HG02759 (cell line): ENCODE measurements around the gene DNAH11.
"Not testable (repeated sequence)": the region's sequence is repeated elsewhere in the genome, so short reads cannot be mapped to it uniquely, and the experiment has no call there.

Source experiments
- ATAC-seq: cut with Tn5 transposase; IDR thresholded peaks from one replicate; pipeline ENCODE4 v1.9.1; 2021; ENCODE audit warnings: mild to moderate bottlenecking, moderate library complexity; ENCODE audit not compliant: unreplicated experiment

DNAH11 gene, protein sequence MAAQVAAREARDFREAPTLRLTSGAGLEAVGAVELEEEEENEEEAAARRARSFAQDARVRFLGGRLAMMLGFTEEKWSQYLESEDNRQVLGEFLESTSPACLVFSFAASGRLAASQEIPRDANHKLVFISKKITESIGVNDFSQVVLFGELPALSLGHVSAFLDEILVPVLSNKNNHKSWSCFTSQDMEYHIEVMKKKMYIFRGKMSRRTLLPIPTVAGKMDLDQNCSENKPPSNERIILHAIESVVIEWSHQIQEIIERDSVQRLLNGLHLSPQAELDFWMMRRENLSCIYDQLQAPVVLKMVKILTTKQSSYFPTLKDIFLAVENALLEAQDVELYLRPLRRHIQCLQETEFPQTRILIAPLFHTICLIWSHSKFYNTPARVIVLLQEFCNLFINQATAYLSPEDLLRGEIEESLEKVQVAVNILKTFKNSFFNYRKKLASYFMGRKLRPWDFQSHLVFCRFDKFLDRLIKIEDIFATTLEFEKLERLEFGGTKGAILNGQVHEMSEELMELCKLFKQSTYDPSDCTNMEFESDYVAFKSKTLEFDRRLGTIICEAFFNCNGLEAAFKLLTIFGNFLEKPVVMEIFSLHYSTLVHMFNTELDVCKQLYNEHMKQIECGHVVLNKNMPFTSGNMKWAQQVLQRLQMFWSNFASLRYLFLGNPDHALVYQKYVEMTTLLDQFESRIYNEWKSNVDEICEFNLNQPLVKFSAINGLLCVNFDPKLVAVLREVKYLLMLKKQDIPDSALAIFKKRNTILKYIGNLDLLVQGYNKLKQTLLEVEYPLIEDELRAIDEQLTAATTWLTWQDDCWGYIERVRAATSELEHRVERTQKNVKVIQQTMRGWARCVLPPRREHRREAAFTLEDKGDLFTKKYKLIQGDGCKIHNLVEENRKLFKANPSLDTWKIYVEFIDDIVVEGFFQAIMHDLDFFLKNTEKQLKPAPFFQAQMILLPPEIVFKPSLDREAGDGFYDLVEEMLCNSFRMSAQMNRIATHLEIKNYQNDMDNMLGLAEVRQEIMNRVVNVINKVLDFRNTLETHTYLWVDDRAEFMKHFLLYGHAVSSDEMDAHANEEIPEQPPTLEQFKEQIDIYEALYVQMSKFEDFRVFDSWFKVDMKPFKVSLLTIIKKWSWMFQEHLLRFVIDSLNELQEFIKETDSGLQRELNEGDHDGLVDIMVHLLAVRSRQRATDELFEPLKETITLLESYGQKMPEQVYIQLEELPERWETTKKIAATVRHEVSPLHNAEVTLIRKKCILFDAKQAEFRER (N-terminal part only)

DNA sequence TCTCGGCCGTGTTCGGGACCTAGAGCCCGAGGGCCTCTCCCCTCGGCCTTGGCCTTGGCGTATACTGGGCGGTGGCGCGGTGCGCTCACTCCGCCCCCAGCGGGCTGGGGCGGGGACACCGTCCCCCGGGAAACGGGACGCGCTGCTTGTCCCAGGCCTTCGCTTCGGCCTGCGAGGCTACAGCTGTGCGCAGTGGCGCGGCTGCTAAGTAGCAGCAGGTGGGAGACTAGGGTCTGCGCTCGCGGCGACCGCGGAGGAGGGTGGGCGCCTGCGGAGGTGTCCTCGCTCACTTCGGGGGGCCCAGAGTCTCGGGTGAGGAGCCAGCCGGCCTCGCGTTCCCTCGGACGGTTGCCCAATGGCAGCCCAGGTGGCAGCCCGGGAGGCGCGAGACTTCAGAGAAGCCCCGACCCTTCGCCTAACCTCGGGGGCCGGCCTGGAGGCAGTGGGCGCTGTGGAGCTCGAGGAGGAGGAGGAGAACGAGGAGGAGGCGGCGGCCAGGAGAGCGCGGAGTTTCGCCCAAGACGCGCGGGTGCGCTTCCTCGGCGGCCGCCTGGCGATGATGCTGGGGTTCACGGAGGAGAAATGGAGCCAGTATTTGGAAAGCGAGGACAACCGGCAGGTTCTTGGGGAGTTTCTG, at the start of gene DNAH11:
Gene DNAH11 (plus strand): TSS at position 149 of the 637 bp plus-strand sequence. CDS start 207 bp downstream, at position 356.
- ATAC-seq, result peak; percentile 90

DNA sequence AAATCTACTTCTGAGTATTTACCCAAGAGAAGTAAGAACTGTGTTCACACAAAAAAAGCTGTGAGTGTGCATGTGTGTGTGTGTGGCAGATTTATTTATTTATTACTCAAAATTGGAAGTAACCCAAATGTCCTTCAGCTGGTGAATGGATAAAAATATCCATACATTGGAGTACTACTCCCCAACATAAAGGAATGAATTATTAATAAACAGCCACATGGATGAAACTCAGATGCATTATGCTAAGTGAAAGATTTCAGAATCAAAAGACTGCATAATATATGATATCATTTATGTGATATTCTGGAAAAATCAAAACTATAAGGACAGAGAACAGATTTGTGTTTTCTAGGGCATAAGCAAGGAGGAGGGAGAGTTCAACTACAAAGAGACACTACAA, 47.1 kb upstream of the DNAH11 start:
- no peak for ATAC-seq

DNA sequence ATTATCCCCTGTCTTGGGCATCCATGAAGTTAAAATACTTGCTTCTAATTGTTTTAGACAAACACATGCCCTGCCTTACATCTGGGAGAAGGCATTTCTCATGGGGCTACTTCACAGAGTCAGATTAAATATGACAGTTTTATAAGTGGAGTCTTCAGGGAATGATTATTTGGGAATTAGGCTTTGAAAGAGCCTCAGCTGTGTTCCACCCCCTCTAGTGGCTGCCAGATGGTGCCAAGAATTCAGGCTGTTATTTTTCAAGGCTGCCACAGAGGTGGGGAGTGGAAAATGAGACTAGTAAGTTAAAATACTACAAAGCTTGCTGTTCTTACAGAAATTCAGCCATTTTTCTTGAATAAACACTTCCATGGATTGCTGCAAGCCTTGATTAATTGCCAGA, 45.8 kb upstream of the DNAH11 start:
- ATAC-seq, result no peak

DNA sequence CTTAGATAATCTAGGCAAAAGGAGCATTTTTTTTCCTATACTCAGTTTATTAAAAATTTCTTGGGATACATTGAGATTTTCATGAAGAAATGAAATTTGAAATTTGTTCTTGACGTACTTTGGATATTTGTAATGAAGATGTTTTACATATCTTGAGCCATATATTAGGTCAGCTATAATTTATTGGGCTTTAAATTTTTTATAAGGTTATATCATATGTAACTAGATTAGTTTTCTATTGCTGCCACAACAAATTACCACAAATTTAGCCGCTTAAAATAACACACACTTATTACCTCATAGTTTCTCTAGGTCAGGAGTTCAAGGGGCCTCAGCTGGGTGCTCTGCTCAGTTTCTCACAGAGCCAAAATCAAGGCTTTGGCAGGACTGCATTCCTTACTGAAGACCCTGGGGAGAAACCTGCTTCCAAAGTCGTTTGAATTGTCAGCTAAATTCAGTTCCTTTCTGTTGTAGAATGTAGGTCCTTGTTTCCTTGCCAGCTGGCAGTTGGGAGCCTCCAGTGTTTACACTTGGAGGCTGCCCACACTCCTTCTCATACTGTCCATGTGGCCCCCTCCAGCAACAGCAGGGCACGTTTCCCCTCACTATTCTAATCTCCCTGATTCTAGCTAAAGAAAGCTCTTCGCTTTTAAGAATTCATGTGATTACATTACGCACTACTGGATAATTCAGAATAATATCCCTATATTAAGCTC, 42.6 kb upstream of the DNAH11 start:
- no peak for ATAC-seq

DNA sequence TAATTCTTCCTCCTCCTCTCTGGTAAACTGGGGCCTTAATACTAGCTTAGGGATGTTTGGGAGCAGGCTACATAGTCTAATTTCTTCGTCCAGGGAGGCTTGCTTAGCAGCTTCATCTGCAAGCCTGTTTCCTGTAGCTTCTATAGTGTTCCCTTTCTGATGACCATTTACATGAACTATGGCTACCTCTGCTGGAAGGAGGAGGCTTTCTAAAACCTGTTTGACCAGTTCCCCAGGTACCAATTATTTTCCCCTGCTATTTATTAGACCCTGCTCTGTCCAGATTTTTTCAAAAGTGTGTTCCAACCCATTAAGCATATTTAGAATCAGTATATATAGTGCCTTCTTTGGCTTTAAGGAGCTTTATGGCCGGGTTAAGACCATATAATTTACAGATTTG, 38.8 kb upstream of the DNAH11 start:
- ATAC-seq, result no peak

DNA sequence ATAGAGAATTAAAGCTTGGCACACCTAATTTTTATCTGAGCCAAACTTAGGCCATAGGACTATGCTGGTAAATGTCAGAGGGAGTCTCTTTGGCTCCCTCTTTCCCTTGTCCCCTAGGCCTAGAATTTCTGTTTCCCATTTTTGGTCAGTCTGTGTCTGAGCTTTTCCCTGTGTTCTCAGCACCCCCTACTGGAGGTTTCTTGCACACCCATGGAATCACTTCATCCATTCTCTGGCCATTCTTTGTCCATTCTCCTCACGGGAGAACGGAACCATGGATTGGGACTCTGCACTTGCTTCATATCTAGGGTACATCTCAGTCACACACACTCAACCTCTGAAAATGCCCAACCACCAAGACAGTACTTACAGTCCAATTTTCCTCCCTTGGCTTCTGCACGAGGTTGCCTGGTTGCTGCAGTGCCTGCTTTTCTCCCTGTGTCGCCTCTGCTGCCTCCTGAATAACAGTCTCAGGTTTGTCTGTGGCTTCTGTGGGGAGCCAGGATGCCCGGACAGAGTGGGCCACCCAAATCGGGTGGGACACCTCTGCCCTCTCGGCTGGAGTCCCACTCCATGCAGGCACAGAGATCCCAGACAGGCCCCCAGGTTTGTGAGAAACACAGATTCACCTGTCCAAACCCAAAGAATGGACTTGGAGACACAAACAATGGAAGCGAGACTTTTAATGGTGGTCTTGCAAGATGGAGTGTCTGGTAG, 35.1 kb upstream of the DNAH11 start:
- no peak for ATAC-seq

DNA sequence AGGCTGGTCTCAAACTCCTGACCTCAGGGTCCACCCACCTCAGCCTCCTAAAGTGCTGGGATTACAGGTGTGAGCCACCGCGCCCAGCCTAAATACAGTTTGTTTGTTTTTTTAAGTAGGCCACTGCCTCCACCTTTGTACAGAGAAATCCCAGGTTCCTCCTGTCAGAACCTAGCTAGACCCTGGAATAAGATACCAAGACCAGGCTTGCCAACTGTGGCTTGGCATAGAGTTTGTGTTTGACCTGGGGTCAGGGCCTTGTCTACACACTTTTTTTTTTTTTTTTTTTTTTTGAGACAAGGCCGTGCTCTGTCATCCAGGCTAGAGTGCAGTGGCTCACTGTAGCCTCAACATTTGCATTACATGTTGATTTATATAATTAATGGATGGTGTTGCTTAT, 34.3 kb upstream of the DNAH11 start:
- ATAC-seq, result no peak

DNA sequence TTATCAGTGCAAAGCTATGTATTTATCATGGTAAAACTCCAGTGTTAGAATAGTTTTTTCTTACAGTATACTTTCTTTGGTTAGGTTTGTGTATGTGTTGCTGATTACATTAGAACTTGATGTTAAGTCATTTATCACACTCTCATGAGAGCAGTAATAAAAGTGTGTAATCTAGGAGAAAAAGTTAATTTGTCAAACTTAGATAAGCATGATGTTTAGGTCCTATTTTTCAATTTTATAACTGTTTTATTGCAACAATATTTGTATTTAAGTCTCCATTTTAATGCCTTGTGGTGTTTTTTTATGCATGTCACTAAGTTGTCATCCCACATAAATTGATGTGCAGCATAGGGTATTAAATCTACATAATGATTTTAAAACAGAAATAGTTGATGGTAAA, 28.8 kb upstream of the DNAH11 start:
- no peak for ATAC-seq

DNA sequence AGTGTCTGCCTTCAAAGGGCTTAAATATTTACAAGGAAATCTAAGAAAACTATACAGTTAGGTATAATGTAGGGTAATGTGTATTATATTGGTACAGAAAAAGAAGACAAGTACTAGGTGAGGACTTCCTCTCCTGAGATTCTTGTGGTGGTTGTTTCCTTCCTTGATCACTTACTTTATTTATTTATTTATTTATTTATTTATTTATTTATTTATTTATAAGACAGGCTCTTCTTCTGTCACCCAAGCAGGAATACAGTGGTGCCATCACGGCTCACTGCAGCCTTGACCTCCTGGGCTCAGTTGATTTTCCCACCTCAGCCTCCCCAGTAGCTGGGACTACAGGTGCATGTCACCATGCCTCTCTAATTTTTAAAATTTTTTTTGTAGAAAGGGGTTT, 18.2 kb upstream of the DNAH11 start:
- ATAC-seq, result no peak

DNA sequence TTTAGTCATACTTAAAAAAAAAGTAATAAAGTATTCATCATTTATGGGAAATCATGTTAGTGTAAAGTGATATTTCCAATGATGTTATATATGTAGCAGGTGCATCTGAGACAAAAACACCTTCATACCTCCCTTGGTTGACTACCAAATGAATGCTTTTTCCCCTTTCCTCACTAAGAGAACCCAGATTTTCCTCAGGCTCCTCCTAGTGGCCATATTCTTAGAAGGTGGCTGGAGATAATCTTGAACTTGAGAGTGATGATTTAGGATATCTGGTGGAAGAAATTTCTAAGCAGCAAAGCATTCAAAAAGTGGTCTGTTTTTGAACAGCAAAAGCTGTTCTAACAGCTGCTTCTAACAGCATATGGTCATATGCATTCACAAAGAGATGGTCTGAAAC, 16.8 kb upstream of the DNAH11 start:
- ATAC-seq, result no peak

DNA sequence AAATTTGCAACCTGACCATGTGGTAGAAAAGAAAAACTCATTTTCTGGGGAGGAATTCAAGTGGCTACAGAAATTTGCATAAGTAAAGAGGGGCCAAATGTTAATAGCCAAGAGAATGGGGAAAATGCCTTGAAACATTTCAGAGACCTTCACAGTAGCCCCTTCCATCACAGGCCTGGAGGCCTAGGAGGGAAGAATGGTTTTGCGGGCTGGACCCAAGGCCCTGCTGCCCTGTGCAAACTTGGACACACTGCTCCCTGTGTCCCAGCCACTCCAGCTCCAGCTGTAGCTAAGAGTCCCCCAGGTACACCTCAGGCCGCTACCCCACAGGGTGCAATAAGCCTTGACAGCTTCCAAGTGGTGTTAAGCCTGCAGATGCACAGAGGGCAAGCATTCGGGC, 16.4 kb upstream of the DNAH11 start:
- ATAC-seq, result no peak

DNA sequence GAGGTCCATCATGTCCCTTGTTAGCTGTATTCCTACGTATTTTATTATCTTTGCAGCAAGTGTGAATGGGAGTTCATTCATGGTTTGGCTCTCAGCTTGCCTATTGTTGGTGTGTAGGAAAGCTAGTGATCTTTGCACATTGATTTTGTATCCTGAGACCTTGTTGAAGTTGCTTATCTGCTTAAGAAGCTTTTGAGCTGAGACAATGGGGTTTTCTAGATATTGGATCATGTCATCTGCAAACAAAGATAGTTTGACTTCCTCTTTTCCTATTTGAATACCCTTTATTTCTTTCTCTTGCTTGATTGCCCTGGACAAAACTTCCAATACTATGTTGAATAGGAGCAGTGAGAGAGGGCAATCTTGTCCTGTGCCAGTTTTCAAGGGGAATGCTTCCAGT, 10.4 kb upstream of the DNAH11 start:
- ATAC-seq, result not testable (repeated sequence)

DNA sequence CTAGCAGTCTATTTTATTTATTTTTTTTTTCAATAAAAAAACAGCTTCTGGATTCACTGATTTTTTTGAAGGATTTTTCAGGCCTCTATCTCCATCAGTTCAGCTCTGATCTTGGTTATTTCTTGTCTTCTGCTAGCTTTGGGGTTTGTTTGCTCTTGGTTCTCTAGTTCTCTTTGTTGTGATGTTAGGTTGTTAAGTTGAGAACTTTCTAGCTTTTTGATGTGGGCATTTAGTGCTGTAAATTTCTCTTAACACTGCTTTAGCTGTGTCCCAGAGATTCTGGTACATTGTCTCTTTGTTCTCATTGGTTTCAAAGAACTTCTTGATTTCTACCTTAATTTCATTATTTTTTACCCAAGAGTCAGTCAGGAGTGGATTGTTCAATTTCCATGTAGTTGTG, 9.2 kb upstream of the DNAH11 start:
- not testable (repeated sequence) for ATAC-seq

DNA sequence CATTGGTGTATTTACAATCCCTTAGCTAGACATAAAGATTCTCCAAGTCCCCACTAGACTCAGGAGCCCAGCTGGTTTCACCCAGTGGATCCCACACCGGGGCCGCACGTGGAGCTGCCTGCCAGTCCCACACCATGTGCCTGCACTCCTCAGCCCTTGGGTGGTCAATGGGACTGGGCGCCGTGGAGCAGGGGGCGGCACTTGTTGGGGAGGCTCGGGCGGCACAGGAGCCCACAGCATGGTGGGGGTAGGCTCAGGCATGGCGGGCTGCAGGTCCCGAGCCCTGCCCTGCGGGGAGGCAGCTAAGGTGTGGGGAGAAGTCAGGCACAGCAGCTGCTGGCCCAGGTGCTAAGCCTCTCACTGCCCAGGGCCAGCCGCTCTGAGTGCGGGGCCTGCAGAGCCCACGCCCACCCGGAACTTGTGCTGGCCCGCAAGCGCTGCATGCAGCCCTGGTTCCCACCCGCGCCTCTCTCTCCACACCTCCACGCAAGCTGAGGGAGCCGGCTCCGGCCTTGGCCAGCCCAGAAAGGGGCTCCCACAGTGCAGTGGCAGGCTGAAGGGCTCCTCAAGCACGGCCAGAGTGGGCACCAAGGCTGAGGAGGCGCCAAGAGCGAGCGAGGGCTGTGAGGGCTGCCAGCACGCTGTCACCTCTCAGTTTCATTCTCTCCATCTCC, 6.3 kb upstream of the DNAH11 start:
- not testable (repeated sequence) for ATAC-seq

DNA sequence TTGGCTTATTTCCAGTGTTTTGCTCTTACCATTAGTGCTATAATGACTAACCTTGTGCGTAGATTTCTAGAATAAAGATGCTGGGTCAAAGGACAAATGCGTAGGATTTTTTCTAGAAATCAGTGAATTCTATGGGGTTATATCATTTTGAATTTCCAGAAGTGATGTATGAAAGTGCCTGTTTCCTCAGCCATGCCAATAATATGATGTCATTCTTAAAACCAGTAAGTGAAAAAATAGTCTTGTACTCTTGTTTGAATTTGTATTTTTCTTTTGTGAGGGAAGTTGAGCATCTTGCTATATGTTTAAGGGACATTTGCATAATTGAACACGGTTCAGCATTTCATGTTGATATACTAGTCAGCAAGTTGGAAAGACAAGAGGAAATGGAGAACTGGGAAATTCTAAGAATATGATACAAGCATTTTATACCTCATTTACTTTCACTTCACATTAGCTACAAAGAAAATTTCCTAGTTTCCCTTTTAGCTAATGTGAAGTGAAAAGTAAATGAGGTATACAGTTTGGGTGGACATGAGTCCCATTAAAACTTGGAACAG, 3.8 kb upstream of the DNAH11 start:
- no peak for ATAC-seq

DNA sequence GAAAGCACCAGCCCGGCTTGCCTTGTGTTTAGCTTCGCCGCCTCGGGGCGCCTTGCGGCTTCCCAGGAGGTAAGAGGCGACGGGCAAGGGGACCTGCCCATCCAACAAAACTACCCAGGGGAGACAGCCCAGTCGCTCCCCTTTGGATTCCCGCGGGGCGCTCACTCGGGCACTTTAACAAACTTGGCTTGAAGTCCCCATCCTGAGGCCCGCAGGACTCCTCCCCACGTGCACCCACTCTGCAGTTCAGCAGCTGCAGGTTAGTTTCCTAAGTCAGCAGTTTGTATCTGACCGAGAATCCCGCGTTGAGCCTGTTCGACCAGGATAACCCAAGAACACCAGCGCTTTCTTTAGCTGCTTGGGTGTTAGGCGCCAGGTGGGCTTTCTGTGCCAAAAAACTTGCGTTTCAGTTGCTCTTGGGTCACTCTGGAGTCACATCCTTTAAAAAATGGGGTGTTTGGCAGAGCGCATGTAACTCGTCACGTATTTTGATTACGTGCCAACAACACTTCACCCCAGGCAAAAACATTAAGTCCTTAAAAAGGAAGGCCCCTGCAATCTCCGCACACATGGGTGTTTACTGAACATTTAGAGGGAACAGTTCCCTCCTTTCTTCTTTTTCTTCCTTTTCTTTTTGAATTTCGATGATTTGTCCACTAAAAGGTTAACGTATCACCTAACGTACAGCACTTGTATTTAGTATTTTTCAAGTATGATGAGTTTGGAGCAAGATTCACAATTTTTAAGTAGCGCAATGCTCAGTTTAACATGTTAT, 876 bp downstream of the DNAH11 start:
- peak; percentile 19 for ATAC-seq

DNA sequence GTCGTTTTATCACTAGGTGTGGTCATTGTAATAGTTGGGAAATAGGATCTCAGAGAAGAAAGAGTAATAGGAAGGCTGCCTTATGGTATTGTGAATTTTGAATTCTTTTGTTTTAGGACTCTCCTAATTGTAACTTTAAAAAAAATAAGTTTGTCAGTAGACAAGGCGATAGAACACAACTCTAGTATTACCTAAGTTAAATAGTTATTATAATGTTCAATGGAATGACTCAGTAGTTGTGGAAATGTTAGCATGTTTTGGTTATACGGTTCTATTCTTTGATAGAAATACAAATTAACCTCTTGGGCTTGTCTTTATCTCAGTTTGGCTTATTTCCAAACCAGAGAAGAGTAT, 1.4 kb downstream of the DNAH11 start:
- no peak for ATAC-seq

DNA sequence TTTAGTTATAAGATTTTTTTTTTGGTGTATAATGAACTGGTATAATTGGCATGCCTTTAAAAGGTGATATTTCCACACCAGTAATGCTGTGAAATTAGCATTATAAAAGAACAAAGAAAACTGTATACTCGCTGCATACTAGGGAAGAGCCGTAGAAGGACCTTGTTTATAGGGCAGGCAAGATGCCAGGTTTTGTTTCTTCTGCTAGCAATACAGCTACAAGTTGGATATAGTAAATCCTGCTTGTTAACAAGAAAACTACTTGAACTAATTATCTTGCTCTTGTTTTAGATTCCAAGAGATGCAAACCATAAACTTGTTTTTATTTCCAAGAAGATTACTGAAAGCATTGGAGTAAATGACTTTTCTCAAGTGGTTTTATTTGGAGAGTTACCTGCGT, 1.9 kb downstream of the DNAH11 start:
- ATAC-seq, result no peak
